AG09319 (cell line): ENCODE measurements around the gene MOCS1.

Experiments
- DNase-seq: peaks from one replicate; pipeline ENCODE4 v3.0.0-alpha.2; 2010; ENCODE audit warnings: low read depth; ENCODE audit errors: extremely low read depth
- TF ChIP-seq, protein P1 (sequence below): IDR thresholded peaks from 2 replicates; pipeline ENCODE4 v1.5.1; 2011; ENCODE audit warnings: low read depth, mild to moderate bottlenecking, inconsistent platforms, low read length, moderate library complexity

The MOCS1 gene

DNA sequence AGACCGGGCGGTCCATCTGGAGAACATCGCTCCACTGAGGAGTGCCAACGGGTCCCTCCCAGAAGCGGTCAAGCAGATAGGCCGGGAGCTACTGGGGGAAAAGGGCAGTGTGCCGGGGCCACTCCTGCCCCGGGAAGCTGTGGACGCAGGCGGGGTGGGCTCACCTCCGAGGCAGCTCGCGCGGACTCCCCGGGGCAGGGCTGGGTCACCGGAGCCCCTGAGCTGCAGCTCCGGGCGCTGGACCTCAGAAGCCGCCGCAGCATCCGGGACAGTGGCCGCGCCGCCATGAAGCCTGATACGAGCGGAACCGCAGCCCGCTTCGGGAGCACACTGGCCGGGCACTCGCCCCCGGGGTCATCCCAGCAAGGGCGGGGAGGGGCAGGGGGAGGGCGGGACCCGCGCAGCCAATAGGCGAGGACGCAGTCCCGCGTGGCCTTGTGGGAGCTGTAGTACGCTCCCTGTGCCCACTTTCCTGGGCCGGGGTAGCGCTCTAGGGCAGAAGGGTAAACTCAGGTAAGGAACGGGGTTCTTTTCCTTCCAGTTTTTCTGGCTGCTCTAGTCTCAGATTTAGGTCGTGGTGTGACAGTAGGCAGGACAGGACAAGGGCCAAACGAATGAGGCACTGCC, at the start of gene MOCS1:
Gene MOCS1, minus strand, starts transcription at position 332 of the 627 bp plus-strand sequence. Its CDS starts 45 bp downstream, at position 287.
- peak; percentile 30 for DNase-seq
- TF ChIP-seq, protein P1, sequence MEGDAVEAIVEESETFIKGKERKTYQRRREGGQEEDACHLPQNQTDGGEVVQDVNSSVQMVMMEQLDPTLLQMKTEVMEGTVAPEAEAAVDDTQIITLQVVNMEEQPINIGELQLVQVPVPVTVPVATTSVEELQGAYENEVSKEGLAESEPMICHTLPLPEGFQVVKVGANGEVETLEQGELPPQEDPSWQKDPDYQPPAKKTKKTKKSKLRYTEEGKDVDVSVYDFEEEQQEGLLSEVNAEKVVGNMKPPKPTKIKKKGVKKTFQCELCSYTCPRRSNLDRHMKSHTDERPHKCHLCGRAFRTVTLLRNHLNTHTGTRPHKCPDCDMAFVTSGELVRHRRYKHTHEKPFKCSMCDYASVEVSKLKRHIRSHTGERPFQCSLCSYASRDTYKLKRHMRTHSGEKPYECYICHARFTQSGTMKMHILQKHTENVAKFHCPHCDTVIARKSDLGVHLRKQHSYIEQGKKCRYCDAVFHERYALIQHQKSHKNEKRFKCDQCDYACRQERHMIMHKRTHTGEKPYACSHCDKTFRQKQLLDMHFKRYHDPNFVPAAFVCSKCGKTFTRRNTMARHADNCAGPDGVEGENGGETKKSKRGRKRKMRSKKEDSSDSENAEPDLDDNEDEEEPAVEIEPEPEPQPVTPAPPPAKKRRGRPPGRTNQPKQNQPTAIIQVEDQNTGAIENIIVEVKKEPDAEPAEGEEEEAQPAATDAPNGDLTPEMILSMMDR: no peak

DNA sequence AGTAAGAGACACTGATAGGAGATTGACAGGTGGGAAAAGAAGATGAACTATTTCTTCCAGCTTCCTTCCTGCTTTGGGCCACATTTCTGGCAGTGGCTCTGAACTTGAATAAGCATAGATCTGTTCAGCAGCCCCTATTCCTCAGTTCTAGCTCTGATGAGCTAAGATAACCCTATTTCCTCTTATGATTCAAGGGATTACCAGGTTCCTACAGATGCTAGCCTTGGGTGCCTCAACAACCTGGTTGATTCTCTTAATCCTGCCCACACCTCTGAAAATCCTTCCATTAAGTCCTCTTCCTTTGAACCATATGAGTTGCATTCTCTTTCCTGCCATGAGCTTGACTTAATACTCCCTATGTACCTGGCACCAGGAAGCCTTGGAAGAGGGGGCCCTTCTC, 49.8 kb upstream of the MOCS1 start:
- DNase-seq: no peak
- TF ChIP-seq, protein P1: no peak

DNA sequence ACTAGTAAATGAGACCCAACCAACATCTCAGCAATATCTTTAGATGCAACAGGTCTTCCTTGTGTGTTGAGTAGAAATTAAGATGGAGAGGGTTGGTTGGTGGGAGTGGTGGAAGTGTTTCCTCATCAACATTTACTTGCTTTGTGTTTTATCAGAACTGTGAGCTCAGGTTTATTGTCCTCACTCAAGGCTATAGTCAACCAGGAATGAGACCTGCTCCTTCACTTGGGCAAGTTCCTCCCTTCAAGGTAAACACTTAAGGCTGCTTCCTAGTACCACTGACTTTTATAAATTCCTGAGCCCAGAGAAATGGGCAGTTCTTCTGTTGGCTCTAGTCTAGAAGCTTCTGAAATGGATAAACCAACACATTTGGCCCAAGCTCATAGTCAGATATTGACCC, 48.9 kb upstream of the MOCS1 start:
- no peak for DNase-seq
- TF ChIP-seq, protein P1: no peak

DNA sequence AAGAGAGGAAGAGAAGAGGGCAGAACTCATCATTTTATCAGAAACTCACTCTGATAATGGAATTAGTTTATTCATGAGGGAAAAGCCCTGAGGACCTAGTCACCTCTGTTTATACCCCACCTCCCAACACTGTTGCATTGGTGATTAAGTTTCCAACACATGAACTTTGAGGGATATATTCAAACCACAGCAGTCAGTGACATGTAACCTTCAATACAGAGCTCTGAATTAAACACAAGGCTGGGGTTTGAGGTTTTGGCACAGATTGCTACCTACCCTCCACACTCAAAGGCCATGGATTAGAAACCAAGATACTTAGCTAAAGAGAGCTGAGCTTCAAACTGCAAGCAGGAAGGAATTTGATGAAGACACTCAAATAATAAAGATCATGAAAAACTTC, 48.5 kb upstream of the MOCS1 start:
- DNase-seq: no peak

DNA sequence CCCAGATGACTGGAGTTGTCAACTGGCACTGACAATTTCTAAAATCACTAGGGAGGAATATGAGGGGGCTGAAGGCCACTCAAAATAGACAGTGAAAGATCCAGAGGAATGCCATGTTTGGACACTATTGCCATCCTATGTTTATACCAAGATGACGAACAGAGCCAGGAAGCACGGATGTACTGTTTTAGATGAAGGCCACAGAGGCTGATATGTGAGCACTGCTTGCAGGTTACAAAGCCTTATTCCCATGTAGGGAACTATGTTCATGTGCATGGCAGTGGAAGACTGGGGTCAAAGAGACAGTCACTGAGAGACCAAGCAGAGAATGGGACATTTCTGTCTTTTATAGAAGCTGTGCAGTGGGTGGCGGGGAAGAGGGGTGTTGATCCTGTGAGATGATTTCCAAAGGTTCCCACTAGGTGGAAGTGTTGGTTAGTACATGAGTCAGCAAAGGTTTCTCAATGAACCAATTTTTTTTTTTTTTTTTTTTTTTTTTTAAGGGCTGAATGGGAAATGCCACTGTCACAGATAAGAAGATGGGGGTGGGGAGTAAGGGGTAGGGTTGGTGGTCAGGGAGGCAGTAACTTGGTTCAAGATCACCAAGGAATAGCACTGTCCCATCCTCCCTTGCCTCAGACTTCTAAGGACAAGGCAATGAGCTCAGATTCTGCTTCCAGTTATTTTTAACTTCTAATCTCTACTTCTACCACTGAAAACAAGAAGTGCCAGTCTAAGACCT, 46.7 kb upstream of the MOCS1 start:
- DNase-seq: no peak
- TF ChIP-seq, protein P1: peak; percentile 46

More for the DNA sequence above, 48.5 kb upstream of the MOCS1 start:
- TF ChIP-seq, protein P1: no peak

DNA sequence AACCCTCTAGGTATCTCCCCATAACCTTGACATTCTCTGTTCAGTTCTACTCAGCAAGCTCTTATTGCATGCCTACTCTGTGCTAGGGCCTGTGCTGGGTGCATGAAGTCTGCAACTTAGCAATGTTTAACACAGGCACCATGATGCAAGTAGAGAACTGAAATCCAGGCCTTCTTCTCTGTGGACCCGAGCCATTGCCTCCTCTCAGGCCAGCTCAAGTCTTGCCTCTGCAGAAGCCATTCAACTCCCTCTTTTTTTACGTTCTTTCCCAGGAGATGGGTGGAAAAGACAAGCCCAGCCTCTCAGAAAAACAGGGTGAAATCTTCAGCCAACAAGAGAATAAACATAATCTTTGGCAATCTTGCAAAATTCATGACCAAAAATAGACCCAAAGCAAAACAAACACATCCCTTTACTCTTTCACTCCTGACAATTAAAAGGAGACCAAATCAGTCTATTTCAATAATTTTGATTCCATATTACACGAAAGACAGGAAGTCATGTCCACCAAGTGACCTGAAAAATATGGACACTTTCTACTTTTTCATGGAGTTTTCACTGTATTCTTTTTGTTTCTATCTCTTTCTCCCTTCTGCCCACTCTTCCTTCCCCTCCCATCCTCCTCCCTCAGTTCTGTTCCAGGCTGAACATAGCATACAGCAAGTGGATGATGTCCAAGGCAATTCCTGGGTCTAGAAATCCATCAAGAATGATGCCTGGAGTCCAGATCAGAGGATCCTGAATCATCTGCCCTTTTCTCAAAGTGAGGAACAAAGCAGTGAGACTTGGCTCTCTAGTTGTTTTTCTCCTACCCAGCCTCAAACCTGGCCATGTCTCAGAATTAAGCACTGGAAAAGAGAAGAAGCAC, 45.4 kb upstream of the MOCS1 start:
- TF ChIP-seq, protein P1: no peak
- DNase-seq: no peak
